Testis (tissue), 3 donors: ENCODE data around the gene TRAK1. TPM values are rescaled to one million over a fixed set of nuclear protein-coding genes. Genes with fewer than 3 reads are reported as not detected.
"Not testable (repeated sequence)": the region's sequence is repeated elsewhere in the genome, so short reads cannot be mapped to it uniquely, and the experiment has no call there.

ENCODE experiments used
- DNase-seq: peaks from one replicate; pipeline ENCODE4 v3.0.0-alpha.2; 2019
- H3K27ac ChIP-seq, 2 donors: fragments of 200-600 bp; sonication (generic); one replicate each; pipeline ENCODE4 v1.5.1; 2019
- H3K27me3 ChIP-seq: fragments of 200-600 bp; sonication (generic); one replicate; pipeline ENCODE4 v1.5.1; 2019
- H3K36me3 ChIP-seq: fragments of 200-600 bp; sonication (generic); one replicate; pipeline ENCODE4 v1.5.1; 2017; ENCODE audit warnings: low read depth; ENCODE audit errors: missing control alignments
- H3K4me1 ChIP-seq: fragments of 200-600 bp; sonication (generic); one replicate; pipeline ENCODE4 v1.5.1; 2019
- H3K4me3 ChIP-seq, 2 donors: fragments of 200-600 bp; sonication (generic); one replicate each; pipeline ENCODE4 v1.5.1; 2017 to 2019
- H3K9me3 ChIP-seq: fragments of 200-600 bp; sonication (generic); one replicate; pipeline ENCODE4 v1.5.1; 2017
- POLR2A ChIP-seq: fragments of 450-650 bp; IDR thresholded peaks from one replicate; pipeline ENCODE4 v1.6.1; 2017; ENCODE audit warnings: antibody characterized with exemption, mild to moderate bottlenecking, moderate library complexity
- WGBS, 2 donors: methylation state at CpG; one replicate each; pipeline ENCODE4 v1.1.5; 2018; 5-methylcytosine and 5-hydroxymethylcytosine counted together
- intact Hi-C: fragments of 100-400 bp; cut with DNase I; formaldehyde crosslinking; loops from one replicate; pipeline ENCODE4 v1.15.1; 2023; ENCODE audit warnings: low total_unique reads
- polyA plus RNA-seq: library from polyadenylated mRNA; stranded (reverse); fragments of 350-450 nt; fragmentation: Illumina TruSeq; extraction: RNeasy Lipid Tissue Mini Kit (QIAGEN cat#74804); gene quantifications from one replicate; pipeline ENCODE4 v1.2.3, GENCODE V29; 2014; ENCODE audit warnings: low read depth, low replicate concordance; ENCODE audit not compliant: insufficient read depth
- total RNA-seq, 2 donors: library from RNA; depleted of rRNA; stranded (reverse); fragments of >200 nt; gene quantifications; one replicate each; pipeline ENCODE4 v1.2.3, GENCODE V29; 2016
- TF ChIP-seq, protein P1 (sequence below), 3 experiments: fragments of 450-650 bp in 2 of 3; fragments of 200-600 bp in 1 of 3; sonication (generic) in 1 of 3; IDR thresholded peaks; one replicate each; pipeline ENCODE4 v1.5.1; 2016 to 2019; ENCODE audit warnings: antibody characterized with exemption in 3 of 3, mild to moderate bottlenecking in 2 of 3, moderate library complexity in 1 of 3

Gene TRAK1
- total and polyA plus RNA-seq, 3 donors from 2014 or later = 32.0 to 95.9 (median 94.1) TPM

DNA sequence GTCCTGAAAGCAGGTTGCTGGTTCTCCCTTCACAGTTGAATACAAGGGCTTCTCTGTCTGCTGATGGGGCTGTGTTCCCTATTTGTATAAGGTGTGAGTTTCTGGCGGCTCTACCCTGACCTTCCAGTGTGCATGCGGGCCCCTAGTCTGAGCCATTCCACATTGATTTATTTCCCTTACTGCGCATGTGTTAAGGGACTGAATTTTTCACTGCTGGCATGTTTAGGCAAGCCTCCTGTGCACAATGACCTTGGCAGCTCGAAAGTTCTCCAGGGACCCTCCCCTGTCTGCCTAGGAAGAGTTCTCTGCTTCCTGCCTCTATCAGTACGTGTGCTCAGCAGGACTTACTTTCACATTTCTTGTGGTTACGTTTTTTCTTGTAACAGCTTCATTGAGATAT lies 11.4 kb downstream of the TRAK1 start:
- Histone ChIP-seq H3K4me3 (no peak overlapping the region), H3K9me3 (no peaks in the 10 kb centered on the region), H3K36me3 (no peaks in the 10 kb centered on the region), H3K4me1 (peaks cover 27% of the 10 kb centered on the region), H3K27me3 (no peaks in the 10 kb centered on the region), H3K27ac (peak overlapping the region in 1 of 2 donors; percentile 10)
- intact Hi-C loops = no loop called here
- DNase-seq = peak; percentile 43
- no peak for TF ChIP-seq POLR2A
- TF ChIP-seq, protein P1, sequence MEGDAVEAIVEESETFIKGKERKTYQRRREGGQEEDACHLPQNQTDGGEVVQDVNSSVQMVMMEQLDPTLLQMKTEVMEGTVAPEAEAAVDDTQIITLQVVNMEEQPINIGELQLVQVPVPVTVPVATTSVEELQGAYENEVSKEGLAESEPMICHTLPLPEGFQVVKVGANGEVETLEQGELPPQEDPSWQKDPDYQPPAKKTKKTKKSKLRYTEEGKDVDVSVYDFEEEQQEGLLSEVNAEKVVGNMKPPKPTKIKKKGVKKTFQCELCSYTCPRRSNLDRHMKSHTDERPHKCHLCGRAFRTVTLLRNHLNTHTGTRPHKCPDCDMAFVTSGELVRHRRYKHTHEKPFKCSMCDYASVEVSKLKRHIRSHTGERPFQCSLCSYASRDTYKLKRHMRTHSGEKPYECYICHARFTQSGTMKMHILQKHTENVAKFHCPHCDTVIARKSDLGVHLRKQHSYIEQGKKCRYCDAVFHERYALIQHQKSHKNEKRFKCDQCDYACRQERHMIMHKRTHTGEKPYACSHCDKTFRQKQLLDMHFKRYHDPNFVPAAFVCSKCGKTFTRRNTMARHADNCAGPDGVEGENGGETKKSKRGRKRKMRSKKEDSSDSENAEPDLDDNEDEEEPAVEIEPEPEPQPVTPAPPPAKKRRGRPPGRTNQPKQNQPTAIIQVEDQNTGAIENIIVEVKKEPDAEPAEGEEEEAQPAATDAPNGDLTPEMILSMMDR (IDR thresholded peaks at IDR 0.05) = no peak
- 18 to 32% methylated on average over 6 of the region's 6 CpGs for WGBS, 2 donors

DNA sequence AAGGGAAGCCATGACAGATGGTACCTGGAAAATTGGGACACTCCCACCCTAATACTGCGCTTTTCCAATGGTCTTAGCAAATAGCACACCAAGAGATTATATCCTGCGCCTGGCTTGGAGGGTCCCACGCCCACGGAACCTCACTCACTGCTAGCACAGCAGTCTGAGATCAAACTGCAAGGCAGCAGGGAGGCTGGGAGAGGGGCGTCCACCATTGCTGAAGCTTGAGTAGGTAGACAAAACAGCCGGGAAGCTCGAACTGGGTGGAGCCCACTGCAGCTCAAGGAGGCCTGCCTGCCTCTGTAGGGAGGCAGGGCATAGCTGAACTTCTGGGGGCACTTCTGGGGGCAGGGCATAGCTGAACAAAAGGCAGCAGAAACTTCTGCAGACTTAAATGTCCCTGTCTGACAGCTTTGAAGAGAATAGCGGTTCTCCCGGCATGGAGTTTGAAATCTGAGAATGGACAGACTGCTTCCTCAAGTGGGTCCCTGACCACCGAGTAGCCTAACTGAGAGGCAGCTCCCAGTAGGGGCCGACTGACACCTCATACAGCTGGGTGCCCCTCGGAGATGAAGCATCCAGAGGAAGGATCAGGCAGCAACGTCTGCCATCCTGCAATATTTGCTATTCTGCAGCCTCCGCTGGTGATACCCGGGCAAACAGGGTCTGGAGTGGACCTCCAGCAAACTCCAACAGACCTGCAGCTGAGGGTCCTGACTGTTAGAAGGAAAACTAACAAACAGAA lies 12.9 kb downstream of the TRAK1 start:
- WGBS, 2 donors = 93 to 95% methylated on average over 14 to 15 of the region's 15 CpGs
- H3K4me3 ChIP-seq, H3K9me3 ChIP-seq, H3K27ac ChIP-seq, H3K36me3 ChIP-seq, H3K27me3 ChIP-seq, DNase-seq, intact Hi-C loops: not testable (repeated sequence)
- H3K4me1 ChIP-seq = peaks cover 17% of the 10 kb centered on the region

DNA sequence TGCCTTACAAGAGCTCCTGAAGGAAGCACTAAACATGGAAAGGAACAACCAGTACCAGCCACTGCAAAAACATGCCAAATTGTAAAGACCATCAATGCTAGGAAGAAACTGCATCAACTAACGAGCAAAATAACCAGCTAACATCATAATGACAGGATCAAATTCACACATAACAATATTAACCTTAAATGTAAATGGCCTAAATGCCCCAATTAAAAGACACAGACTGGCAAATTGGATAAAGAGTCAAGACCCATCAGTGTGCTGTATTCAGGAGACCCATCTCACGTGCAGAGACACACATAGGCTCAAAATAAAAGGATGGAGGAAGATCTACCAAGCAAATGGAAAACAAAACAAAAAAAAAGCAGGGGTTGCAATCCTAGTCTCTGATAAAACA lies 14.8 kb downstream of the TRAK1 start:
- H3K4me3 ChIP-seq, DNase-seq, H3K36me3 ChIP-seq, H3K27me3 ChIP-seq, H3K9me3 ChIP-seq, intact Hi-C loops, H3K27ac ChIP-seq: not testable (repeated sequence)
- peaks cover 15% of the 10 kb centered on the region for H3K4me1 ChIP-seq
- WGBS, 2 donors = 98 to 100% methylated on average over 1 to 2 of the region's 2 CpGs

DNA sequence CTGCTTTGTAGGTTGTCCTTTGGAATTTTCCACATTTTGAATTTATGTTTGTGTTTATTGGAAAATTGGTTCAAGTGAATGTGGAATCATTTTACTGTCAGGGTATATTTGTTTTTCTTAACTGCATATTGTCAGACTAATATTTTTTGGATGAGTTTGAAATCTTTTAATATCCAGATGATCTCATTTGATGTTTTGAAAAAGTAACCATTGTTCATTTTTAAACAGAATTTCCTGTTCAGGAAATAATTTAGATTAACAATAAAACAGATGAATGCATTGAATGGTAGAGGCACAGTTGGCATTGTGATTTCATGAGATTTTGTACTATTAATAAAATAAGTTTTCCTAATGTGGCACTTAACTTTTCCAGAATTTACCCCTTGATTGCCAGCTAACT lies 15.5 kb downstream of the TRAK1 start:
- Histone ChIP-seq H3K36me3 (no peaks in the 10 kb centered on the region), H3K9me3 (no peaks in the 10 kb centered on the region), H3K4me3 (no peak overlapping the region), H3K27me3 (no peaks in the 10 kb centered on the region), H3K27ac (no peak overlapping the region), H3K4me1 (peaks cover 9% of the 10 kb centered on the region)
- DNase-seq = no peak
- intact Hi-C loops = no loop called here
- TF ChIP-seq, protein P1 (IDR thresholded peaks at IDR 0.05) = no peak
- TF ChIP-seq POLR2A = no peak

DNA sequence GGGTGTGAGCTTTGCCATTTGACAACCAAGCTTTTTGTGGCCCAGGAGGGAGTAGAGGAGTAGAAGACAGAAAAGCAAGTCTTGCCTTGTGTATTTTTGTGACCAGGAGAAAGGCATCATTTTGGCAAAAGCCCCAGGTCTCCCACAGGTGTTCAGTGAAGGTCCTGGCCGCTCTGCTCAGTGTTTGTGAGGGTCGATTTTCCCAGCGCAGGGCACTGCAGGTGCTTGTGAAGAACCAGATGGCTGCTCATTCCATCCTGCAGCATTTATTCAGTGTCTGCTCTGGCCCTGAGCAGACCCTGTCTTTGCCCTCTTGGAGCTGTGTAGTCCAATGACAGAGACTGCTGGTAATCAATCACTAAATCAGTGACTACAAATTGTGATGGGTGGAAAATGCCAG lies 19.5 kb downstream of the TRAK1 start:
- TF ChIP-seq, protein P1 (IDR thresholded peaks at IDR 0.05) = no peak
- TF ChIP-seq POLR2A = no peak
- Histone ChIP-seq H3K9me3 (no peaks in the 10 kb centered on the region), H3K36me3 (no peaks in the 10 kb centered on the region), H3K4me3 (no peak overlapping the region), H3K27ac (no peak overlapping the region), H3K27me3 (no peaks in the 10 kb centered on the region), H3K4me1 (no peaks in the 10 kb centered on the region)
- intact Hi-C loops = no loop called here
- no peak for DNase-seq
- 86 to 94% methylated on average over 3 of the region's 3 CpGs for WGBS, 2 donors

DNA sequence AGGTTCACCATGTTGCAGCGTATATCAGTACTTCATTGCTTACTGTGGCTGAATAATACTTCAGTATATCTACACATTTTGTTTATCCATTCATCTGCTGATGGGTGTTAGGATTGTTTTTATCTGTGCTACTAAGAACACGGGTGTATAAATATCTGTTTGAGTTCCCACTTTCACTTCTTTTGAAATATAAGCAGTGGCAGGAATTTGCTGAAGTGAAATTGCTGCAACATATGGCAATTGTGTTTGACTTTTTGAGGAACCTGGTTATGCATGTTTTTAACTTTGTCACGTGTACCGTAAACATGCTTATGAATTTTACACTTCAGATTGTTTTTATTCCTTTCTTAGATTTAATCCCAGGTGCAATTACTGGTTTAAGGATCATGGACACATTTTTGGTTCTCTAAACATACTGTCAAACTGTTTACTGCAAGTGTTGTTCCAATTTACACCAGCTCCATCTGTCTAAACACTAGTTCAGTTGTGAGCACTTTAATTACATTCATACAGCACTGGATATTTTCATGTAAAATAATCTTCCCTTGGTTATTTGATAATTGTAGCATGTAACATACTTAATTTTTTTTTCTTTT lies 23.1 kb downstream of the TRAK1 start:
- WGBS, 2 donors = 80 to 84% methylated on average over 4 of the region's 4 CpGs
- intact Hi-C loops = no loop called here

More for the DNA sequence above, 23.1 kb downstream of the TRAK1 start:
- peaks cover 21% of the 10 kb centered on the region for H3K4me1 ChIP-seq
- no peaks in the 10 kb centered on the region for H3K27me3 ChIP-seq
- no peak for TF ChIP-seq POLR2A
- TF ChIP-seq, protein P1 (IDR thresholded peaks at IDR 0.05) = no peak
- no peak overlapping the region for H3K4me3 ChIP-seq
- H3K9me3 ChIP-seq = no peaks in the 10 kb centered on the region
- DNase-seq = no peak
- no peak overlapping the region for H3K27ac ChIP-seq
- no peaks in the 10 kb centered on the region for H3K36me3 ChIP-seq
